HG03097 (cell line): ENCODE data around the gene BICD2.

Source experiments
- ATAC-seq: cut with Tn5 transposase; IDR thresholded peaks from one replicate; pipeline ENCODE4 v1.9.1; 2021; ENCODE audit not compliant: unreplicated experiment, low FRiP score

BICD2 gene

GRCh38 chr9:92749071-92749933 is 15.3 kb downstream of the BICD2 start:
- no peak for ATAC-seq

GRCh38 chr9:92748233-92748497 is 16.5 kb downstream of the BICD2 start:
- no peak for ATAC-seq

- no peak for ATAC-seq
These were observed 17.0 kb downstream of the BICD2 start for GRCh38 chr9:92747459-92748232.

GRCh38 chr9:92746567-92747458 is 17.8 kb downstream of the BICD2 start:
- no peak for ATAC-seq

- no peak for ATAC-seq
These were observed 18.8 kb downstream of the BICD2 start for GRCh38 chr9:92745881-92746280.

GRCh38 chr9:92745331-92745730 is 19.3 kb downstream of the BICD2 start:
- no peak for ATAC-seq

GRCh38 chr9:92740969-92741368 is 23.7 kb downstream of the BICD2 start:
- ATAC-seq, result no peak

GRCh38 chr9:92740446-92740961 is 24.1 kb downstream of the BICD2 start:
- no peak for ATAC-seq

GRCh38 chr9:92740009-92740408 is 24.6 kb downstream of the BICD2 start:
- ATAC-seq, result no peak

- ATAC-seq, result no peak
These were observed 25.2 kb downstream of the BICD2 start for GRCh38 chr9:92739346-92739970.

- no peak for ATAC-seq
These were observed 26.0 kb downstream of the BICD2 start for GRCh38 chr9:92738661-92739081.

GRCh38 chr9:92737611-92738299 is 26.9 kb downstream of the BICD2 start:
- no peak for ATAC-seq

GRCh38 chr9:92737216-92737606 is 27.4 kb downstream of the BICD2 start:
- no peak for ATAC-seq

- no peak for ATAC-seq
These were observed 27.9 kb downstream of the BICD2 start for GRCh38 chr9:92736563-92737215.

- ATAC-seq, result no peak
These were observed 28.7 kb downstream of the BICD2 start for GRCh38 chr9:92735636-92736562.

GRCh38 chr9:92734931-92735635 is 29.6 kb downstream of the BICD2 start:
- no peak for ATAC-seq

- ATAC-seq, result no peak
These were observed 33.7 kb downstream of the BICD2 start for GRCh38 chr9:92730897-92731296.

GRCh38 chr9:92729735-92730155 is 34.9 kb downstream of the BICD2 start:
- ATAC-seq, result no peak
